Measurements from ENCODE around the gene MAP3K14. TPM values are rescaled to one million over a fixed set of nuclear protein-coding genes. Genes with fewer than 3 reads are reported as not detected.

The MAP3K14 gene
- total RNA-seq, 1 donor from 2014 or later: 14.8 TPM

- no peak overlapping the region for H3K4me3 ChIP-seq
- intact Hi-C loops (cut with micrococcal nuclease): no loop called here
- DNase-seq: peak; percentile 65
- TF ChIP-seq, protein P1, sequence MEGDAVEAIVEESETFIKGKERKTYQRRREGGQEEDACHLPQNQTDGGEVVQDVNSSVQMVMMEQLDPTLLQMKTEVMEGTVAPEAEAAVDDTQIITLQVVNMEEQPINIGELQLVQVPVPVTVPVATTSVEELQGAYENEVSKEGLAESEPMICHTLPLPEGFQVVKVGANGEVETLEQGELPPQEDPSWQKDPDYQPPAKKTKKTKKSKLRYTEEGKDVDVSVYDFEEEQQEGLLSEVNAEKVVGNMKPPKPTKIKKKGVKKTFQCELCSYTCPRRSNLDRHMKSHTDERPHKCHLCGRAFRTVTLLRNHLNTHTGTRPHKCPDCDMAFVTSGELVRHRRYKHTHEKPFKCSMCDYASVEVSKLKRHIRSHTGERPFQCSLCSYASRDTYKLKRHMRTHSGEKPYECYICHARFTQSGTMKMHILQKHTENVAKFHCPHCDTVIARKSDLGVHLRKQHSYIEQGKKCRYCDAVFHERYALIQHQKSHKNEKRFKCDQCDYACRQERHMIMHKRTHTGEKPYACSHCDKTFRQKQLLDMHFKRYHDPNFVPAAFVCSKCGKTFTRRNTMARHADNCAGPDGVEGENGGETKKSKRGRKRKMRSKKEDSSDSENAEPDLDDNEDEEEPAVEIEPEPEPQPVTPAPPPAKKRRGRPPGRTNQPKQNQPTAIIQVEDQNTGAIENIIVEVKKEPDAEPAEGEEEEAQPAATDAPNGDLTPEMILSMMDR (IDR thresholded peaks at IDR 0.05; ENCODE audit: borderline replicate concordance): no peak
- no peaks in the 10 kb centered on the region for H3K9me3 ChIP-seq (replicated peaks)
- H3K27ac ChIP-seq (replicated peaks): peak overlapping the region; percentile 78
- no peaks in the 10 kb centered on the region for H3K27me3 ChIP-seq (ENCODE audit: low read depth)
- H3K36me3 ChIP-seq: peaks cover 19% of the 10 kb centered on the region
- H3K4me1 ChIP-seq: peaks cover 48% of the 10 kb centered on the region
Measured at GRCh38 chr17:45260204-45260783, 56.5 kb downstream of the MAP3K14 start.

DNA sequence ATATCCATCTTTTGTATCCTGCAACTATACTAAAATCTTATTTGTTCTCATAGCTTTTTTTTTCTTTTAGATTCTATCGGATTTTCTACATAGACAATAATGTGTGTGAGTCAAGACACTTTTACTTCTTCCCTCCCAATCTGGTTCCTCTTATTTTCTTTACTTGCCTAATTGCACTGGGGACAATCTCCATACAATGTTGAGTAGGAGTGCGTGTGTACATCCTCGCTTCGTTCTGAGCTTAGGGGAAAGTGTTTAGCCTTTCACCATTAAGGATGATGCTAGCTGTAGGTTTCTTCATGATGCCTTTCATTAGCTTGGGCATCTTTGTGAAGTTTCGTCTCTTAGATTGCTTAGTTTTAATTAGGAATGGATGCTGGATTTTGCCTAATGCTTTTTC is 57.8 kb downstream of the MAP3K14 start:
- H3K27me3 ChIP-seq (ENCODE audit: low read depth): no peaks in the 10 kb centered on the region
- H3K27ac ChIP-seq (replicated peaks): no peak overlapping the region
- H3K4me3 ChIP-seq: no peak overlapping the region
- intact Hi-C loops (cut with micrococcal nuclease): no loop called here
- TF ChIP-seq, protein P1 (IDR thresholded peaks at IDR 0.05; ENCODE audit: borderline replicate concordance): no peak
- H3K9me3 ChIP-seq (replicated peaks): no peaks in the 10 kb centered on the region
- peaks cover 6% of the 10 kb centered on the region for H3K36me3 ChIP-seq
- DNase-seq: no peak
- peaks cover 44% of the 10 kb centered on the region for H3K4me1 ChIP-seq

DNA sequence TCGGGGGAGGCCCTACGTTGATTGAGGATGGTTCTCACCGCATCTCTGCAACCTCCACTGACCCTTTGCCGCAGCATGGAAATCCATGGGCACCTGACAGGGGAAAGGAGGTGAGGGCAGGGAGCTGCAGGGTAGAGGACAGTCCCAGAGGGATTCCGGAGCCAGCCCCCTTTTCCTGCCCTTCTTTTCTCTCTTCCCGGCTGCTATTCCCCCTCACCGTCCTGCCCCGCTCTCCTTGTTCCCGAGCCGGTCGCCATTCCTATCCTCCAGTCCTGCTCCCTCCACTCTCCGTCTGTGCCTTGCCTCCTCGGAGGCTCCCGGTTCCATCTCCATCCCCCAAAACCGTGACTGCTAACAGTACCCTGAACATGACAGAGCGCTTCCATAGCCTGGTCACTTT is 59.7 kb downstream of the MAP3K14 start:
- peaks cover 25% of the 10 kb centered on the region for H3K4me1 ChIP-seq
- H3K27me3 ChIP-seq (ENCODE audit: low read depth): no peaks in the 10 kb centered on the region
- no peaks in the 10 kb centered on the region for H3K36me3 ChIP-seq
- H3K27ac ChIP-seq (replicated peaks): no peak overlapping the region
- TF ChIP-seq, protein P1 (IDR thresholded peaks at IDR 0.05; ENCODE audit: borderline replicate concordance): no peak
- H3K9me3 ChIP-seq (replicated peaks): no peaks in the 10 kb centered on the region
- intact Hi-C loops (cut with micrococcal nuclease): no loop called here
- H3K4me3 ChIP-seq: no peak overlapping the region
- DNase-seq: no peak

DNA sequence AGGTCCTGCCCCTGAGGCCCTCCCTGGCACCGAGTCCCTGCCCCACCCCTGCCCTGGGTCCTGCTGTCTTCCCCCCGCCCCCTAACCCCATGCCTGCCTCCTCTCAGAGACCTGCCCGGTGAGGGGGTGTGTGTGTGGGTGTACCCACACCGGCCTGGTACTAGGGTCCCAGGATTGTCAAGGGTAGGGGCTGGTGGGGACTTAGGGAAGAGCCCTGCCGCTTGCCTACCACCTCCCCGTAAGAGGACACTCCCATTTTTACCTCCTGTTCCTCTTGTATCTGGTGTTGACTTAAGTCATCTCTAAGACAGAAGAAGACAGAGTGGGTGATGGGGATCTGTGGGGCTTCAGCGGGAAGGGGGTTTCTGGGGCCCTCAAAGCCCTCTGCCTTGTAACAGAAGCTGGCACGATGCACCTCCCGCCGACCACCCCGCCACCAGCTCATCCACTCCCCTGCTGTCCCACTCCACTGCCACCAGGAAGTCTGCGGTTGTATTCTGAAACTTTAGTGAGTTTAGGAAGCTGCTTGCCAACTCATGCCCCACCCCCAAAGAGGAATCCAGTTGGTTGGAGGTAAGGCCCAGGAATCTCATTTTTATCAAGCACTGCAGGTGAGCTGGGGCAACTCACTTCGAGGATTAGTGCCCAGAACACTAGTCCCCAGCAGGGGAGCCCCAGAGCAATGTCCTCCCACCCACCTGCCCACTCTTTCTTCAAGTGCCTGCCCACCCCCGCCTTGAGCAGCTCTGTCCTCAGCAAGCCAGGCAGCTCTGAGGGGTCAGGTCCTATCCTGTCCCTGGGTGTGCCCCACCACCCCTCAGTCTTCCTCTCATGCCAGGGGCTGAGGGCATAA is 60.5 kb downstream of the MAP3K14 start:
- H3K9me3 ChIP-seq (replicated peaks): no peaks in the 10 kb centered on the region
- no peak overlapping the region for H3K4me3 ChIP-seq
- H3K4me1 ChIP-seq: peaks cover 17% of the 10 kb centered on the region
- TF ChIP-seq, protein P1 (IDR thresholded peaks at IDR 0.05; ENCODE audit: borderline replicate concordance): no peak
- DNase-seq: no peak
- no peaks in the 10 kb centered on the region for H3K27me3 ChIP-seq (ENCODE audit: low read depth)
- intact Hi-C loops (cut with micrococcal nuclease): no loop called here
- no peaks in the 10 kb centered on the region for H3K36me3 ChIP-seq
- no peak overlapping the region for H3K27ac ChIP-seq (replicated peaks)

GRCh38 chr17:45255358-45255757 is 61.5 kb downstream of the MAP3K14 start:
- DNase-seq: no peak
- H3K27ac ChIP-seq (replicated peaks): no peak overlapping the region
- TF ChIP-seq, protein P1 (IDR thresholded peaks at IDR 0.05; ENCODE audit: borderline replicate concordance): no peak
- no peaks in the 10 kb centered on the region for H3K36me3 ChIP-seq
- intact Hi-C loops (cut with micrococcal nuclease): no loop called here
- H3K9me3 ChIP-seq (replicated peaks): no peaks in the 10 kb centered on the region
- peaks cover 8% of the 10 kb centered on the region for H3K4me1 ChIP-seq
- H3K4me3 ChIP-seq: no peak overlapping the region
- no peaks in the 10 kb centered on the region for H3K27me3 ChIP-seq (ENCODE audit: low read depth)
